IMR-90 (cell line): Measurements from ENCODE around the gene SVEP1. TPM values are rescaled to one million over a fixed set of nuclear protein-coding genes. Genes with fewer than 3 reads are reported as not detected.

Source experiments
- ATAC-seq: fragments of 200-7000 bp; cut with Tn5 transposase; 2 replicates; pipeline ENCODE4 v1.9.1; 2020; ENCODE audit warnings: low read depth, mild to moderate bottlenecking, moderate library complexity
- BruUV-seq: library from RNA; stranded (reverse); fragments of 400-500 nt; replicated peaks from 2 replicates; lab custom pipeline; 2021; lab: Mats Ljungman, UMichigan
- CTCF ChIA-PET: fragments of 300-600 bp; formaldehyde crosslinking; extraction: SDS; loops from one replicate; lab custom pipeline; 2021; ENCODE audit warnings: antibody characterized with exemption; lab: Yijun Ruan, JAX
- POLR2A ChIA-PET: fragments of 300-600 bp; sonication (Branson Sonifier 250); formaldehyde crosslinking; loops from one replicate; lab custom pipeline; 2022; ENCODE audit warnings: antibody characterized with exemption; ENCODE audit not compliant: unreplicated experiment; lab: Charles Lee
- DNase-seq: peaks from one replicate; pipeline ENCODE4 v3.0.0; 2013
- H2AFZ ChIP-seq: replicated peaks from 2 replicates; pipeline ENCODE3; 2013; ENCODE audit warnings: low read length, mild to moderate bottlenecking; ENCODE audit not compliant: poor library complexity
- H2AK5ac ChIP-seq: 2 replicates; pipeline ENCODE4 v1.6.1; 2013; ENCODE audit warnings: low read depth, low read length, inconsistent platforms
- H2AK9ac ChIP-seq: replicated peaks from 2 replicates; pipeline ENCODE3; 2013; ENCODE audit warnings: mild to moderate bottlenecking, low read depth, low read length, moderate library complexity; ENCODE audit not compliant: poor library complexity
- H2BK120ac ChIP-seq: 2 replicates; pipeline ENCODE4 v1.6.1; 2013; ENCODE audit warnings: low read depth, low read length, inconsistent platforms
- H2BK15ac ChIP-seq: 3 replicates; pipeline ENCODE4 v1.6.1; 2013; ENCODE audit warnings: low read depth, low read length, inconsistent platforms
- H2BK20ac ChIP-seq: 2 replicates; pipeline ENCODE4 v1.6.1; 2013; ENCODE audit warnings: low read depth, mild to moderate bottlenecking, inconsistent platforms, low read length, moderate library complexity
- H2BK5ac ChIP-seq: 2 replicates; pipeline ENCODE4 v1.6.1; 2013; ENCODE audit warnings: mild to moderate bottlenecking, low read depth, low read length, inconsistent platforms; ENCODE audit not compliant: poor library complexity, severe bottlenecking
- H3K14ac ChIP-seq: replicated peaks from 2 replicates; pipeline ENCODE4 v1.6.1; 2013; ENCODE audit warnings: low read depth, low read length, inconsistent platforms
- H3K18ac ChIP-seq: 2 replicates; pipeline ENCODE4 v1.6.1; 2013; ENCODE audit warnings: low read depth, low read length, control low read depth
- H3K23ac ChIP-seq: 2 replicates; pipeline ENCODE4 v1.6.1; 2013; ENCODE audit warnings: low read depth, low read length, inconsistent platforms
- H3K27ac ChIP-seq: 2 replicates; pipeline ENCODE4 v1.5.1; 2013; ENCODE audit warnings: mild to moderate bottlenecking, control low read depth, low read length; ENCODE audit not compliant: insufficient read depth
- H3K27me3 ChIP-seq: 2 replicates; pipeline ENCODE4 v1.6.1; 2013; ENCODE audit warnings: low read length; ENCODE audit not compliant: control insufficient read depth, insufficient read depth
- H3K36me3 ChIP-seq: 2 replicates; pipeline ENCODE4 v1.6.1; 2013; ENCODE audit warnings: low read length, mixed read lengths; ENCODE audit not compliant: control insufficient read depth, insufficient read depth
- H3K4ac ChIP-seq: 2 replicates; pipeline ENCODE4 v1.6.1; 2013; ENCODE audit warnings: low read depth, low read length, inconsistent platforms
- H3K4me1 ChIP-seq: 2 replicates; pipeline ENCODE4 v1.6.1; 2013; ENCODE audit warnings: low read length, mixed read lengths; ENCODE audit not compliant: control insufficient read depth, insufficient read depth
- H3K4me2 ChIP-seq: 2 replicates; pipeline ENCODE4 v1.6.1; 2013; ENCODE audit warnings: low read depth, mild to moderate bottlenecking, control low read depth, low read length, moderate library complexity
- H3K4me3 ChIP-seq: 2 replicates; pipeline ENCODE4 v1.5.1; 2013; ENCODE audit warnings: low read depth, mild to moderate bottlenecking, control low read depth, low read length, moderate library complexity; ENCODE audit not compliant: insufficient read depth
- H3K56ac ChIP-seq: 2 replicates; pipeline ENCODE4 v1.6.1; 2013; ENCODE audit warnings: low read length, inconsistent platforms; ENCODE audit not compliant: insufficient read depth; ENCODE audit errors: extremely low read depth
- H3K79me1 ChIP-seq, 2 experiments: 2 replicates each; pipeline ENCODE4 v1.6.1; 2013; ENCODE audit warnings: low read length in 2 of 2, inconsistent platforms in 1 of 2, low read depth in 1 of 2
- H3K9ac ChIP-seq: 2 replicates; pipeline ENCODE4 v1.6.1; 2013; ENCODE audit warnings: low read depth, low read length, control low read depth
- H3K9me1 ChIP-seq: 2 replicates; pipeline ENCODE4 v1.6.1; 2013; ENCODE audit warnings: low read length, inconsistent platforms; ENCODE audit not compliant: insufficient read depth
- H3K9me3 ChIP-seq: 2 replicates; pipeline ENCODE4 v1.6.1; 2013; ENCODE audit warnings: low read length; ENCODE audit not compliant: control insufficient read depth, insufficient read depth
- H4K20me1 ChIP-seq: 2 replicates; pipeline ENCODE4 v1.6.1; 2013; ENCODE audit warnings: low read length, inconsistent platforms; ENCODE audit not compliant: insufficient read depth
- H4K5ac ChIP-seq: 2 replicates; pipeline ENCODE4 v1.6.1; 2013; ENCODE audit warnings: mild to moderate bottlenecking, low read depth, low read length, control low read depth
- H4K8ac ChIP-seq, 2 experiments: 2 replicates each; pipeline ENCODE4 v1.6.1; 2013; ENCODE audit warnings: low read depth in 2 of 2, low read length in 2 of 2, control low read depth in 1 of 2, inconsistent platforms in 1 of 2
- H4K91ac ChIP-seq: 2 replicates; pipeline ENCODE4 v1.6.1; 2013; ENCODE audit warnings: low read depth, low read length, inconsistent platforms; ENCODE audit not compliant: insufficient read depth
- CEBPB ChIP-seq: IDR thresholded peaks from 2 replicates; pipeline ENCODE4 v1.6.1; 2012; ENCODE audit warnings: low read depth, low read length, improper control_type of control experiment
- MXI1 ChIP-seq: IDR thresholded peaks from 2 replicates; pipeline ENCODE4 v1.6.1; 2012; ENCODE audit warnings: low read depth, mild to moderate bottlenecking, low read length, moderate library complexity, borderline replicate concordance
- RAD21 ChIP-seq: IDR thresholded peaks from 2 replicates; pipeline ENCODE4 v1.6.1; 2012; ENCODE audit warnings: low read length, improper control_type of control experiment
- WGBS, 2 experiments: methylation state at CpG; one replicate each; pipeline versions ENCODE4 v1.1.5 to v1.1.7; 2013; ENCODE audit warnings: missing lambda C conversion rate in 2 of 2; ENCODE audit not compliant: insufficient read length in 1 of 2; ENCODE audit errors: extremely low coverage in 2 of 2; 5-methylcytosine and 5-hydroxymethylcytosine counted together
- dilution Hi-C: fragments of 300-500 bp; cut with HindIII; formaldehyde crosslinking; loops from one replicate; pipeline ENCODE4 v1.14.3; 2018; ENCODE audit warnings: low sequenced_read_pairs; ENCODE audit not compliant: unreplicated experiment
- in situ Hi-C: fragments of 300-500 bp; cut with MboI; formaldehyde crosslinking; loops from 3 replicates; pipeline ENCODE4 v1.14.3; 2019; ENCODE audit warnings: low sequenced_read_pairs, inconsistent platforms, mixed read lengths
- intact Hi-C: fragments of 100-400 bp; cut with micrococcal nuclease; formaldehyde crosslinking; loops from 2 replicates; pipeline ENCODE4 v1.10.0; 2022
- polyA plus RNA-seq, 3 experiments: library from polyadenylated mRNA; depleted of rRNA; stranded (reverse); fragments of >200 nt; gene quantifications; 2 replicates each; pipeline ENCODE4 v1.2.3, GENCODE V29; 2012; ENCODE audit warnings: low replicate concordance in 1 of 3
- total RNA-seq: library from RNA; depleted of rRNA; stranded (reverse); fragments of >200 nt; gene quantifications from 2 replicates; pipeline ENCODE4 v1.2.3, GENCODE V29; 2012

The SVEP1 gene
- total and polyA plus RNA-seq, 2 of the 4 experiments (the other 2 are of a cell fraction): 4.8 to 16.7 TPM

- Histone ChIP-seq H3K14ac (peak overlapping the region; percentile 53; the same call in 1 of the 2 replicates), H3K18ac (peak overlapping the region; percentile 46), H2BK20ac (no peak overlapping the region), H3K9me1 (peaks cover 5% of the 10 kb centered on the region; the same call in 1 of the 2 replicates), H2AK9ac (no peak overlapping the region), H3K27me3 (no peaks in the 10 kb centered on the region), H4K8ac (no peak overlapping the region), H3K79me1 (no peaks in the 10 kb centered on the region), H3K23ac (no peak overlapping the region), H3K27ac (peak overlapping the region; percentile 25; the same call in 1 of the 2 replicates), H4K5ac (peak overlapping the region; percentile 53; the same call in 1 of the 2 replicates), H2BK15ac (no peak overlapping the region), H3K9ac (no peak overlapping the region), H4K20me1 (no peaks in the 10 kb centered on the region), H3K4me2 (no peak overlapping the region), H3K4me3 (no peak overlapping the region), H3K4me1 (peaks cover 3% of the 10 kb centered on the region; the same call in 1 of the 2 replicates), H3K4ac (no peak overlapping the region; the same call in 1 of the 2 replicates), H2AFZ (peak overlapping the region; percentile 69), H3K9me3 (no peaks in the 10 kb centered on the region), H2BK120ac (no peak overlapping the region), H4K91ac (no peak overlapping the region), H3K56ac (no peak overlapping the region), H2AK5ac (peak overlapping the region; percentile 18; the same call in 1 of the 2 replicates), H3K36me3 (no peaks in the 10 kb centered on the region), H2BK5ac (no peak overlapping the region)
- in situ Hi-C loops: no loop called here
- no peak for TF ChIP-seq MXI1
- peak; percentile 85 for TF ChIP-seq CEBPB
- no peak for TF ChIP-seq RAD21
- WGBS, 2 experiments: 56% methylated on average over 4 of the region's 10 CpGs; no CpG with 5 or more reads in 1 of the 2 experiments
- ChIA-PET POLR2A (no interaction called here), CTCF (no interaction called here)
- DNase-seq: peak; percentile 50
- ATAC-seq: peak; percentile 73
- BruUV-seq: no TSS peak
- intact Hi-C loops: no loop called here
- dilution Hi-C loops: no loop called here
Observed at GRCh38 chr9:110599468-110599867, 19.9 kb upstream of the SVEP1 start.
